Breast epithelium (tissue), 4 donors: ENCODE data around the gene JMJD8. TPM values are rescaled to one million over a fixed set of nuclear protein-coding genes. Genes with fewer than 3 reads are reported as not detected.
A peak's percentile ranks its signal among the peaks of the same experiment; 100 is the strongest.
"Not testable (repeated sequence)": the region's sequence is repeated elsewhere in the genome, so short reads cannot be mapped to it uniquely, and the experiment has no call there.

ENCODE experiments used
- DNase-seq, 2 donors: peaks; one replicate each; pipeline ENCODE4 v3.0.0-alpha.2; 2019; ENCODE audit warnings: low spot score in 2 of 2
- H3K27ac ChIP-seq, 2 donors: fragments of 200-600 bp; sonication (generic) in 1 of 2; one replicate each; pipeline ENCODE4 v1.5.1; 2016 to 2019; ENCODE audit warnings: mild to moderate bottlenecking in 1 of 2
- H3K27me3 ChIP-seq, 2 donors: fragments of 200-600 bp; sonication (generic) in 1 of 2; one replicate each; pipeline versions ENCODE4 v1.5.1 to v1.6.0; 2017 to 2019; ENCODE audit warnings: control low read depth in 1 of 2, mild to moderate bottlenecking in 1 of 2
- H3K36me3 ChIP-seq: fragments of 200-600 bp; one replicate; pipeline ENCODE4 v1.5.1; 2019
- H3K4me1 ChIP-seq, 2 donors: fragments of 200-600 bp; sonication (generic); one replicate each; pipeline ENCODE4 v1.5.1; 2016 to 2019; ENCODE audit warnings: control low read depth in 1 of 2
- H3K4me3 ChIP-seq, 3 donors: fragments of 200-600 bp; sonication (generic); 1 replicate in 2 of 3; 2 replicates in 1 of 3; pipeline ENCODE4 v1.5.1; 2016 to 2019; ENCODE audit warnings: mild to moderate bottlenecking in 3 of 3, moderate library complexity in 2 of 3
- H3K9me3 ChIP-seq, 2 donors: fragments of 200-600 bp; sonication (generic) in 1 of 2; one replicate each; pipeline ENCODE4 v1.5.1; 2016 to 2019; ENCODE audit warnings: control low read depth in 1 of 2
- CTCF ChIP-seq, 3 donors: fragments of 450-650 bp; IDR thresholded peaks; one replicate each; pipeline ENCODE4 v1.5.1; 2016 to 2017; ENCODE audit warnings: antibody characterized with exemption in 3 of 3, mild to moderate bottlenecking in 3 of 3, moderate library complexity in 3 of 3
- POLR2A ChIP-seq: fragments of 450-650 bp; IDR thresholded peaks from one replicate; pipeline ENCODE4 v1.6.1; 2016; ENCODE audit warnings: antibody characterized with exemption, mild to moderate bottlenecking, moderate library complexity
- POLR2AphosphoS5 ChIP-seq, 3 donors: sonication (generic); formaldehyde crosslinking; IDR thresholded peaks; one replicate each; pipeline ENCODE4 v1.6.1; 2017; ENCODE audit warnings: antibody characterized with exemption in 3 of 3
- intact Hi-C: fragments of 100-400 bp; cut with DNase I; formaldehyde crosslinking; loops from one replicate; pipeline ENCODE4 v1.15.1; 2023; ENCODE audit warnings: low total_unique reads
- total RNA-seq, 3 donors: library from RNA; depleted of rRNA; stranded (reverse); fragments of >200 nt; gene quantifications; one replicate each; pipeline ENCODE4 v1.1.0, GENCODE V29; 2016

Gene JMJD8
- total RNA-seq, 3 donors from 2014 or later: 67.2 to 83.4 (median 67.5) TPM

- Histone ChIP-seq H3K36me3 (no peaks in the 10 kb centered on the region), H3K9me3 (no peaks in the 10 kb centered on the region), H3K4me3 (peak within 1 kb of the TSS; percentile 65 to 96 (median 72)), H3K27ac (no peak within 1 kb of the TSS), H3K27me3 (peaks cover 8 to 23% of the 10 kb centered on the region in 2 donors), H3K4me1 (peaks cover under 1 to 12% of the 10 kb centered on the region in 2 donors)
- peak; percentile 78 to 87 for DNase-seq
- intact Hi-C loops: no loop called here
- TF ChIP-seq POLR2AphosphoS5 (IDR thresholded peaks at IDR 0.05) (no peak), POLR2A (no peak), CTCF (IDR thresholded peaks at IDR 0.05) (no peak)
Observed at GRCh38 chr16:714558-715476, 30.7 kb upstream of the JMJD8 start, which contains the start of gene METRN. Gene METRN (plus strand): TSS chr16:715118. CDS start chr16:715290, 172 bp downstream.

DNA sequence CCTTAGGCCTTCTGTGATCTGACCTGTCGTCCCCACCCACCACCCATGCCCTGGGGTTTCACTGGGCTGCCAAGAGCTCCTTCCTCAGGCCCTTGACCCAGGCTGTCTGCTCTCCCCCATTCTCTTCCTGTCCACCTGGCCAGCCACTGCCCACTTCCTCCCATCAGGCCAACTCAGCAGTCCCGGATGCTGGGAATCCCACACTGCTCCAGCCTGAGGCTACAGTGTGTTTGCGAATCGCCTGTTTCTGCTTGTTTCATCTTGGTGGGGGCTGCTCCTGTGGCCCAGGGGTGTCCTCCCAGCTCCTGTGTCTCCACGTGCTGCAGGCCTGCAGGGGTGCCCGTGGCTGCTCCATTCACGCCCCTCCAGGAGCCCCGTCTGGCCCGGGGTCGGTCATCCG is 29.9 kb upstream of the JMJD8 start:
- no peak for DNase-seq
- no peaks in the 10 kb centered on the region for H3K36me3 ChIP-seq
- H3K9me3 ChIP-seq: no peaks in the 10 kb centered on the region
- no peak overlapping the region for H3K27ac ChIP-seq
- TF ChIP-seq POLR2A (no peak), POLR2AphosphoS5 (IDR thresholded peaks at IDR 0.05) (no peak), CTCF (IDR thresholded peaks at IDR 0.05) (no peak)
- peak overlapping the region in 1 of 3 donors; percentile 96 for H3K4me3 ChIP-seq
- H3K4me1 ChIP-seq: peaks cover 0 to 11% of the 10 kb centered on the region in 2 donors
- intact Hi-C loops: no loop called here
- H3K27me3 ChIP-seq: peaks cover 12 to 30% of the 10 kb centered on the region in 2 donors

DNA sequence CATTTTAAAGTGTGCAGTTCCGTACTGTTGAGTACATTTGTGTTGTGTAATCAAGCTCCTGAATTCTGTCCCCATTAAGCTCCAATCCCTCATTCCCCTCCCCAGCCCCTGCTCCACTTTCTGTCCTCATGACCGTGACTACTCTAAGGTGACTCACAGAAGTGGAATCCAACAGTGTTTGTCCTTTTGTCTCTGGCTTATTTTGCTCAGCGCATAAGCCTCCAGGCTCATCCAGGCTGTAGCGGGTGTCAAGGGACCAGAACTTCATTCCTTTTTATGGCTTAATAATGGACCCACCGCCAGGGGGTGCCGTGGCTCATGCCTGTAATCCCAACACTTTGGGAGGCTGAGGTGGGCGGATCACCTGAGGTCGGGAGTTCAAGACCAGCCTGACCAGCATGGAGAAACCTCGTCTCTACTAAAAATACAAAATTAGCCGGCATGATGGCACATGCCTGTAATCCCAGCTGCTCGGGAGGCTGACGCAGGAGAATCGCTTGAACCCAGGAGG is 28.7 kb upstream of the JMJD8 start:
- DNase-seq, intact Hi-C loops, H3K27ac ChIP-seq, H3K36me3 ChIP-seq, H3K4me3 ChIP-seq, H3K9me3 ChIP-seq: not testable (repeated sequence)
- Histone ChIP-seq H3K4me1 (peaks cover 0 to 11% of the 10 kb centered on the region in 2 donors), H3K27me3 (peaks cover 13 to 43% of the 10 kb centered on the region in 2 donors)
- peak; percentile 27 to 44 (median 32) for TF ChIP-seq CTCF (IDR thresholded peaks at IDR 0.05)

DNA sequence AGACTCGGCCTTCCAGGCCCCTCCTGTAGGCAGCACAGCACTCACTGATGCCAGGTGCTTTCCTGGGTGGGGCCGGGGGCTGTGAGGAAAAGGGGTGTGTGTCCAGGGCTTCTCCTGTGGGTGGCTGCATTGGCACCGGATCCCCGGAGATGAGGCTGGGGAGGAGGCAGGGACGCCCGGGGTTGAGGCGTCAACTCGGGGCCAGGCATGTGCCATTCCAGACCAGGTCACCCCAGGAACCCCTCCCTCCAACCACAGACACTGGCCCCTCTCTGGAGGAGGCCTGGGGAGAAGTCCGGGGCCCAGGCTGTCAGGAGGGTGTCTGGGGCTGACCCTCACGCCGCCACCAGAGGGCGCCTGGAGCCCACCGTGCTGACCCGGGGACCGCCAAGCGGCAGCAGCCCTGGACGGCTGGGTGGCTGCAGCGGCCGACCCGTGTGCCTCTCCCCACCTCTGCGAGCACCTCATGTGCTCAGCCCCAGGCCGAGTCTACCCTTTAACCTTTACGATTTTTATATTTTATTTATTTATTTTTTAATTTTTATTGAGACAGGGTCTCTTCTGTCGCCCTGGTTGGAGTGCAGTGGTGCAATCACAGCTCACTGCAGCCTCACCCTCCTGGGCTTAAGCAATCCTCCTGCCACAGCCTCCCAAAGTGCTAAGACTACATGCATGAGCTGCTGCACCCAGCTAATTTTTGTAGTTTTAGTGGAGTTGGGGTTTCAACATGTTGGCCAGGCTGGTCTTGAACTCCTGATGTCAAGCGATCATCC is 27.6 kb upstream of the JMJD8 start:
- H3K4me1 ChIP-seq: peaks cover 0 to 14% of the 10 kb centered on the region in 2 donors
- no peaks in the 10 kb centered on the region for H3K9me3 ChIP-seq
- DNase-seq: peak in 1 of 2 donors; percentile 82
- H3K27me3 ChIP-seq: peaks cover 13 to 54% of the 10 kb centered on the region in 2 donors
- TF ChIP-seq POLR2A (no peak), POLR2AphosphoS5 (IDR thresholded peaks at IDR 0.05) (no peak), CTCF (IDR thresholded peaks at IDR 0.05) (peak; percentile 62 to 93 (median 88))
- H3K36me3 ChIP-seq: no peaks in the 10 kb centered on the region
- no peak overlapping the region for H3K4me3 ChIP-seq
- intact Hi-C loops: no loop called here
- H3K27ac ChIP-seq: no peak overlapping the region
